Body of pancreas (tissue), 4 donors: Measurements from ENCODE around the gene MUC16.

ENCODE experiments used
- POLR2A ChIP-seq, 3 donors: fragments of 450-650 bp; IDR thresholded peaks; one replicate each; pipeline ENCODE4 v1.6.1; 2016; ENCODE audit warnings: antibody characterized with exemption in 3 of 3, mild to moderate bottlenecking in 2 of 3
- TF ChIP-seq, protein P1 (sequence below), 7 experiments: fragments of 450-650 bp in 4 of 7; fragments of 200-600 bp in 3 of 7; sonication (generic) in 3 of 7; IDR thresholded peaks; one replicate each; pipeline ENCODE4 v1.5.1; 2016 to 2019; ENCODE audit warnings: antibody characterized with exemption in 7 of 7

DNA sequence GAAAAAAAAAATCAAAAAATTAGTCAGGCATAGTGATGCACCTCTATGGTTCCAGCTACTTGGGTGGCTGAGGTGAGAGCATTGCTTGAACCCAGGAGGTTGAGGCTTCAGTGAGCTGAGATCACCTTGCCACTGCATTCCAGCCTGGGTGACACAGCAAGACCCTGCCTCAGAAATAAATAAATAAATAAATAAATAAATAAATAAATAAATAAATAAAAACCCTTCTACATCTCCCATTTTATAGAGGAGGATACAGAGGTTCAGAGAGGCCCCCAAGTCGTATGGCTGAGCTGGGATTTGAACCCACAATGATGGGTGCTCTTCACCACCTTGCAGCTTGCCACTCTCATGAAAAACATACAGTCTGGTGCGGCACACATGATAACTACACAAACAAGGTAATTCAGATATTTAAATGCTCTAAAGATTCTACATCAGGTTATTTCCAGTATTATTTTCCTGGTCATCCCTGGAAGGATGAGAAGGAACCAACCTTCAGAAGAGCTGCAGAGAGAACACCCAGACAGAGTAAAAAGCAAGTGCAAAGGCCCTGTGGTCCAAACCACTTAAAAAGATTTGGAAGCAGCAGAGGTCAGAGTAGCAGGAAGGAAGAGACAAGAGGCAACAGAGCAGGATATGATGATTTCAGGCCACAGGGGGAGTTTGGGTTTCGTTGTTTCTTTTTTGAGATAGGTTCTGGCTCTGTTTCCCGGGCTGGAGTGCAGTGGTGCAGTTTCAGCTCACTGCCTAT lies 47.5 kb upstream of the MUC16 start:
- TF ChIP-seq POLR2A (IDR thresholded peaks at IDR 0.05), result no peak
- TF ChIP-seq, protein P1, sequence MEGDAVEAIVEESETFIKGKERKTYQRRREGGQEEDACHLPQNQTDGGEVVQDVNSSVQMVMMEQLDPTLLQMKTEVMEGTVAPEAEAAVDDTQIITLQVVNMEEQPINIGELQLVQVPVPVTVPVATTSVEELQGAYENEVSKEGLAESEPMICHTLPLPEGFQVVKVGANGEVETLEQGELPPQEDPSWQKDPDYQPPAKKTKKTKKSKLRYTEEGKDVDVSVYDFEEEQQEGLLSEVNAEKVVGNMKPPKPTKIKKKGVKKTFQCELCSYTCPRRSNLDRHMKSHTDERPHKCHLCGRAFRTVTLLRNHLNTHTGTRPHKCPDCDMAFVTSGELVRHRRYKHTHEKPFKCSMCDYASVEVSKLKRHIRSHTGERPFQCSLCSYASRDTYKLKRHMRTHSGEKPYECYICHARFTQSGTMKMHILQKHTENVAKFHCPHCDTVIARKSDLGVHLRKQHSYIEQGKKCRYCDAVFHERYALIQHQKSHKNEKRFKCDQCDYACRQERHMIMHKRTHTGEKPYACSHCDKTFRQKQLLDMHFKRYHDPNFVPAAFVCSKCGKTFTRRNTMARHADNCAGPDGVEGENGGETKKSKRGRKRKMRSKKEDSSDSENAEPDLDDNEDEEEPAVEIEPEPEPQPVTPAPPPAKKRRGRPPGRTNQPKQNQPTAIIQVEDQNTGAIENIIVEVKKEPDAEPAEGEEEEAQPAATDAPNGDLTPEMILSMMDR (IDR thresholded peaks at IDR 0.05), result no peak
